ENCODE data around the gene ENPP3.

Gene ENPP3

GRCh38 chr6:131761762-131762067 lies 124.6 kb downstream of the ENPP3 start:
- in situ Hi-C loops (cut with MboI; ENCODE audit: low sequenced_read_pairs): no loop called here

- in situ Hi-C loops (cut with MboI; ENCODE audit: low sequenced_read_pairs): no loop called here
Observed at GRCh38 chr6:131762984-131763383, 125.9 kb downstream of the ENPP3 start.

- in situ Hi-C loops (cut with MboI; ENCODE audit: low sequenced_read_pairs): no loop called here
Observed at GRCh38 chr6:131763749-131764148, 126.6 kb downstream of the ENPP3 start.

DNA sequence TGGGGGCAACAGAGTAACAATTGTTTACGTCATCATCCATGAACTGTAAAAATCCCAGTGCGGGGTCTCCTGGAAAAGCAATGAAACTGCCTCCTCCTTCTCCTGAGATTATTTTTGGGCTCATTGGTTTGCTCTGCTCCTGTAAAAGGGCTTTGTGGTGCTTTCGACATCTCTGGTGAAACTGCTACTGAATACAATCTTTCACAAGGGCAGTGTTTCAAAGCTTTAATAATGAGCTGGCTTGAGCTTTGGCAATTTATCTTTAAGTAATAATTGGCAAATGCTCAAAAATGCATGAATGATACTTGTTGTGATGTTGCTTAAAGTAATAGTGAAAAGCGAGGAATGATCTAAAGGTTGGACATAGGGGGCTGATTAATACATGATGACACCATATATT lies 127.2 kb downstream of the ENPP3 start:
- in situ Hi-C loops (cut with MboI; ENCODE audit: low sequenced_read_pairs): no loop called here

GRCh38 chr6:131765081-131765803 lies 128.1 kb downstream of the ENPP3 start:
- in situ Hi-C loops (cut with MboI; ENCODE audit: low sequenced_read_pairs): no loop called here

DNA sequence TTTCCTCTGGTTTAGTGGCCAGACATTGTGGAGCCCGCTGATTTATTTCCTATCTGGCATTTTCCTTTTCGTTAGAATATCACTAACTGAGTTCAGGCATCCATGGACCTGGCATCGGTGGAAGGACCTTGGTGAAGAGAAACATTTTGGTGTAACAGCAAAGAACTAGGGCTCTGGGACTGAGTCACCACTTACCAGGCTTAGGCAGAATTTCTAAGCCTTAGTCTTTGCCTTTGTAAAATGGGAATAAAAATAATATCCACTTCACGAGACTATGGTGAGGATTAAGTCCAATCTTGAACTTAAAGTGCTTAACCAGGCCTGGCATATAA lies 128.7 kb downstream of the ENPP3 start:
- in situ Hi-C loops (cut with MboI; ENCODE audit: low sequenced_read_pairs): no loop called here

- in situ Hi-C loops (cut with MboI; ENCODE audit: low sequenced_read_pairs): no loop called here
Observed at GRCh38 chr6:131766631-131767030, 129.5 kb downstream of the ENPP3 start.

DNA sequence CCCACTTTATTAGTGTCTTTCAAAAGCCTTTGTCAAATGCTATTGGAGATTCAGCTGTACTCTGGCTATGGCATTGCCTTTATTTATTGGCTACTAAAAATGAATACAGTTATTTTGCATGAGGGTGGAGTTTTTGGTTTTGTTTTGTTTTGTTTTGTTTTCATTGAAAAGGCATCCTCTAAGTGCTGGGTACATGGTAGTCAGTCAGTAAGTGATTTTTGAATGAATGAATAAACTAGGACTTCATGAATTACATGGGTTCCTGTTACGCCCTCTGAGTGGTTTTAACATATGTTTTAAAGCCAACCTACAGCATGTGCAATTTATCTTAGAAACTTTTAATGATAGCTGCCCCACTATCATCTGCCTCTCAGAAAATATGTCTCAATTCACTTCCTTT lies 131.9 kb downstream of the ENPP3 start:
- in situ Hi-C loops (cut with MboI; ENCODE audit: low sequenced_read_pairs): no loop called here

DNA sequence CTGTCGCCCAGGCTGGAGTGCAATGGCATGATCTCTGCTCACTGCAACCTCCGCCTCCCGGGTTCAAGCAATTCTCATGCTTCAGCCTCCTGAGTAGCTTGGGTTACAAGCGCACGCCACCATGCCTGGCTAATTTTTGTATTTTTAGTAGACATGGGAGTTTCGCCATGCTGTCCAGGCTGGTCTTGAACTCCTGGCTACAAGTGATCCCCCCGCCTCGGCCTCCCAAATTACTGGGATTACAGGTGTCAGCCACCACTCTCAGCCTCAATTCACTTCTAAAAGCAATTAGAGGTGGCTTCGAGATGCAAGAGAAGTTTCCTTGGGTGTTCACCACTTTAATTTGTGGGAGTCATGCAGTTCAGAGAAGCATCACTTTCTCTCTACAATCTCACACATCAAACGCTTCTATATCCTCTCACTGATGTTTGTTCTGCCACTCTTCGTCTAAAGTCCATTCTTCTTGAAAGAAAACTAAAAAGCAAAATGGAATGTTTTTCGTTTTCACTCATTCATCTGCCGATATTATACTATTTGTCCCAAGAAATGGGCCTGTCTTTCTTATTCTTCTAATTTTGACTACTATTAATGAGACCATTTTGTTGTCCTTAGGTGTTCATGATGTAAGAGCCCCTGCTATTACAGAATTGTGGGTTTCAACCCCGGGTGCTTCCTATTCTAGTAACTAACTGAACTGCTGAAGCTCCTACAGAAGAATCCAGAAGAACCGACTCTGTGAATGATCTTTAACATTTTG lies 132.5 kb downstream of the ENPP3 start:
- in situ Hi-C loops (cut with MboI; ENCODE audit: low sequenced_read_pairs): no loop called here

DNA sequence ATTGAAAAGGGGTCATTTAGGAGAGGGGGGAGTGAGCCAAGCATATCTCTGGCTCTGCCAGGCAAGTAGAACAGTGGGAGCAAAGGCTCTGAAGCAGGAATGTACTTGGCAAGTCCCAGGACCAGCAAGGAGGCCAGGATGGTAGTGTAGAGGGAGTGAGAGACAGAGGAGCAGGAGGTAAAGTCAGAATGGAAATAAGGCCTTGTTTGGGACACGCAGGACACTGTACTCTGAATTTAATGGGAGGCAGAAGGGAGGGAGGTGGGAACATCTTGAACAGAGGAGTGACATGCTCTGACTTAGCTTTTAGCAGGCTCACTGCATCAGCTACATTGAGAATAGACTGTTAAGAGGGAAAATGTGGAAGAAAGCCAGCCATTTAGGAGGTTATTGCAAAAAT lies 133.7 kb downstream of the ENPP3 start:
- in situ Hi-C loops (cut with MboI; ENCODE audit: low sequenced_read_pairs): no loop called here

DNA sequence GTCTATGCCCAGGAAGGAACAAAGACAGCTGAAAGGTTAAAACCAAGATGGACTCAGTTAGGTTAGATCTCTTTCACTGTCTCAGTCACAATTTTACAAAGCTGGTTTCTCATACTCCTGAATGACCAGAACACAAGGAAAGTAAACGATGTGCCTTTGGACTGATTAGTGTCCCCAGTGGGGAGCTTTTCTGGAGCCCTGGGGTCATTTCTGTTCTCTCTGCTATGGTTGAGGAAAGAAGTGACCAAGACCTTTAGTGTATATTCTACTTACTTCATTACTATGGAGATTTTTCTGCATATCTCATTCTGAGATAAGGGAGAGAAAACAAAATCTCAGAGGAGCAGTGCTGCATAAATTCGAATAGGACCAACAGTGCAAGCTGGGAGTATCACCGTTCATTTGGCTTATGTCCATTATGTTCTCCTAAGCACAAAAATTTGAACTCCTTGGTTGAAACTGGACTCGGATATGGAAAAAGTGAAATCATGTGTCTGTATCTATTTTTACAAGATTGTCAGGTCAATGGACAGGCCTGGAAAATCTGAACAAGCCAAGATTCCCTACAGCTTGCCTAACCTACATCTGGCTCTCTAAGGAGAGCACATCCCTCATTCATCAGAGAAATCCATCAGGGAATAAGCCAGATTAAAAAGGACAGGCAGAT lies 136.3 kb downstream of the ENPP3 start:
- in situ Hi-C loops (cut with MboI; ENCODE audit: low sequenced_read_pairs): no loop called here

GRCh38 chr6:131775886-131776285 lies 138.8 kb downstream of the ENPP3 start:
- in situ Hi-C loops (cut with MboI; ENCODE audit: low sequenced_read_pairs): no loop called here

DNA sequence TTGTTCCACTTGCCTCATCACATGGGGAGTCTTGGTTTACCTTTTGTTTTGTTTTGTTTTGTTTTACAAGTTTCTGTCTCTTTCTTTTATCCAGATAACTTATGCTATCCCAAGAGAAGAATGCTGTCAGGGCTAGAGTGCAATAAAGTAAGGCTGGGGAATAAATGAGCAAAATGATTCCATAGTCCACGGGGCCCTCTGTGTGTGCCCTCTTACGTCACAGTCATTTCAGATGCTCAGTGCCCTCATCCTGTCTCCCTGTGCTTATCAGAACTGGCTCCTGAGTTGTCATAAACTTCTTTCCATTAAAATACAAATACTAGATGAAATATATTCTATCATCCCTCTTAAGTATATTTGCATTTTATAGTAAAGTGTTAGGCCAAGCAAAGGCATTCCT lies 139.9 kb downstream of the ENPP3 start:
- in situ Hi-C loops (cut with MboI; ENCODE audit: low sequenced_read_pairs): no loop called here

- in situ Hi-C loops (cut with MboI; ENCODE audit: low sequenced_read_pairs): no loop called here
Observed at GRCh38 chr6:131778169-131778568, 141.1 kb downstream of the ENPP3 start.

DNA sequence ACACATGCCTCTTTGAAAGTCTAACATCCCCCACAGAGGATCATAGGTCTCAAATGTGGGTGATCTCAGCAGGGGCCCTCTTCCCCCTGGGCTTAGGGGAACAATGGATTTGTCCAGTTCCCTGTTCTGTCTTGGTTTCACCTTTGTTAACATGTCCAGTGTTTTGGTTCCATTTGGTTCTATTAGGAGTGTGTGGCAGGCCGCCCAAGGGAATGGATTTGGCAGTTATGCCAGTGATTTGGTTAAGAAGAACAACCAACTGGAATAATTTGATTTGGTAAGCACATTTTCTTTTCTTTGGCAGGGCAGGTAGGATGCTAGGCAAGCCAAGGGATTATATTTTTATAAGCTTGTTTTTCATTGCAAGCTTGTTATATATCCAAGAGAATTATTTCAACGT lies 142.2 kb downstream of the ENPP3 start:
- in situ Hi-C loops (cut with MboI; ENCODE audit: low sequenced_read_pairs): no loop called here

DNA sequence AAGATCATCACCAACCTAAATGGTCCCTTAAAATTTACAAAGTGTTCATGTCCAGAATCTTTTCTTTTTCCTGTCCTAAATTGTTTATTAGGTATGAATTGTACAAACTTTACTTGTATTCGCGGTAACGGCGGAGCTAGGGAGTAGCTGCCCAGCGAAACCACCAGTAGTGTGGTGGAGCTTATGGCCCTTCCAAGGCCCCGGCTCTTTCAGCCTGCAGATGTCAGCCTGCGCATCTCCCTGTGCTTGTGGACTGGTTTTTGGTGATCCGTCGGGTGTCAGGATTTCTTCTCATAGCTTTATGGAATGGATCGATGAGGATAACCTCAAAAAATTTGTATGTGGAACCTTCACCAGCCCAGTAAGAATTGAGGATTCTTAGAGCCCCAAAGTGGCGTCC lies 143.5 kb downstream of the ENPP3 start:
- in situ Hi-C loops (cut with MboI; ENCODE audit: low sequenced_read_pairs): no loop called here

DNA sequence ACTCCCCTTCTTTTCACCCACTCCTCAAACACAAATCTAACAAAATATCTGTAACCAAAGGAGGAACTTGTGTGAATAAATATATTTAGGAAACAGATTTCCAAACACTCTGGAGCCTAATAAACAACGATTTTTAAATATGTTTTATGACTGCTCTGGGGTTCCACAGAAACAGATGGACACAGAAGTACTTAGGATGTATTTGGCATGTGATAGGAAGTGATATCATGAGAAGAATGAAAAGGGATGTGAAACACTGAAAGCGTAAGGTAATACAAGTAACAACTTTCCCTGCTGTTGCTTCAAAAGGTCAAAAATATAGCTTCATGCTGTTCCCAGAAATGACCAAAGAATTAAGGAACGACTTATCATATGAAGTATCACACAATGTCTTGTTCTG lies 144.6 kb downstream of the ENPP3 start:
- in situ Hi-C loops (cut with MboI; ENCODE audit: low sequenced_read_pairs): no loop called here

DNA sequence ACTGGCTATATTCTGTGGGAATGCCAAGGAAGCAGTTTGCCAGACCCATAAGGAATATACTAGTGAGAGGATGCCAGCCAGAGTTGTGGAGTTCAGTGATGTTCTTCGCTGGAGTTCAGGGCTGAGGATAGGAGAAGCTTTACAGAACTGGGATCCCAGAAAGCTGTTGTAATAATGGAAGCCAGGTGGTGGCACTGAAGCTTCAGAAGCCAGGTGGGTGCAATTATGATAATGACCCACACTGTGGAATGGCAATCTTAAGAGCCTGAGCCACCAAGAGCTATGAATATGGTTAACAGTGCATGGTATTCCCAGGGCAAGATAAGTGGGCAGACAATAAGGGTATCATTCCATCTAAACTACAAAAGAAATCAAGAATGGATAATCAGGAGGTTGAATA lies 145.7 kb downstream of the ENPP3 start:
- in situ Hi-C loops (cut with MboI; ENCODE audit: low sequenced_read_pairs): no loop called here

GRCh38 chr6:131784561-131784960 lies 147.5 kb downstream of the ENPP3 start:
- in situ Hi-C loops (cut with MboI; ENCODE audit: low sequenced_read_pairs): no loop called here

GRCh38 chr6:131787079-131787478 lies 150.0 kb downstream of the ENPP3 start:
- in situ Hi-C loops (cut with MboI; ENCODE audit: low sequenced_read_pairs): no loop called here

- in situ Hi-C loops (cut with MboI; ENCODE audit: low sequenced_read_pairs): no loop called here
Observed at GRCh38 chr6:131787766-131788712, 150.9 kb downstream of the ENPP3 start.

Data from HL-60/S4 (cell line).